ENCODE results near the gene KLC3.

DNA sequence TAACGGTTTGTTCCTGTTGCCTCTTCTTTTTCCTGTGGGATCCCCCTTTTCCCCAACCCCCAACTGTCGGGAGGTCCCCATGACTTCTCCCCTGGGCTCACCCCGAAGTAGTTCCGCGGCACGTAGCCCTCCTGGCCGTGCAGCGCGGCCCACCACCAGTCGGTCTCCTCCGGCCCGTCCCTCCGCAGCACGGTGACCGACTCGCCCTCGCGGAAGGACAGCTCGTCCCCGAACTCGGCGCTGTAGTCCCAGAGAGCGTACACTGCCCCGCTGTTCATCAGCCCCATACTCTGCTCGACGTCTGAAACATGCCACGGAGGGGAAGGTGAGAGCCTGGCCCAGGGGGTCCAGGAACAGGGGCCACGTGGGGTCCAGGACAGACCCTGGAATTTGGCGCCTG is 41.9 kb downstream of the KLC3 start:
- TF ChIP-seq, protein P1, sequence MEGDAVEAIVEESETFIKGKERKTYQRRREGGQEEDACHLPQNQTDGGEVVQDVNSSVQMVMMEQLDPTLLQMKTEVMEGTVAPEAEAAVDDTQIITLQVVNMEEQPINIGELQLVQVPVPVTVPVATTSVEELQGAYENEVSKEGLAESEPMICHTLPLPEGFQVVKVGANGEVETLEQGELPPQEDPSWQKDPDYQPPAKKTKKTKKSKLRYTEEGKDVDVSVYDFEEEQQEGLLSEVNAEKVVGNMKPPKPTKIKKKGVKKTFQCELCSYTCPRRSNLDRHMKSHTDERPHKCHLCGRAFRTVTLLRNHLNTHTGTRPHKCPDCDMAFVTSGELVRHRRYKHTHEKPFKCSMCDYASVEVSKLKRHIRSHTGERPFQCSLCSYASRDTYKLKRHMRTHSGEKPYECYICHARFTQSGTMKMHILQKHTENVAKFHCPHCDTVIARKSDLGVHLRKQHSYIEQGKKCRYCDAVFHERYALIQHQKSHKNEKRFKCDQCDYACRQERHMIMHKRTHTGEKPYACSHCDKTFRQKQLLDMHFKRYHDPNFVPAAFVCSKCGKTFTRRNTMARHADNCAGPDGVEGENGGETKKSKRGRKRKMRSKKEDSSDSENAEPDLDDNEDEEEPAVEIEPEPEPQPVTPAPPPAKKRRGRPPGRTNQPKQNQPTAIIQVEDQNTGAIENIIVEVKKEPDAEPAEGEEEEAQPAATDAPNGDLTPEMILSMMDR (IDR thresholded peaks at IDR 0.05; ENCODE audit: borderline replicate concordance, extremely low read depth, low read length, poor library complexity, severe bottlenecking): no peak
- TF ChIP-seq EZH2 (IDR thresholded peaks at IDR 0.05; ENCODE audit: borderline replicate concordance, low read depth, low read length, severe bottlenecking): no peak
